Upper lobe of right lung (tissue), 1 donor: ENCODE data around the gene CAMTA1. TPM values are rescaled to one million over a fixed set of nuclear protein-coding genes. Genes with fewer than 3 reads are reported as not detected.
"Not testable (repeated sequence)": the region's sequence is repeated elsewhere in the genome, so short reads cannot be mapped to it uniquely, and the experiment has no call there.

ENCODE experiments used
- ATAC-seq: fragments of 200-7000 bp; cut with Tn5 transposase; one replicate; pipeline ENCODE4 v1.9.1; 2020; ENCODE audit warnings: mild to moderate bottlenecking, moderate library complexity
- DNase-seq: peaks from one replicate; pipeline ENCODE4 v3.0.0-alpha.2; 2020
- H3K27ac ChIP-seq: fragments of 200-600 bp; one replicate; pipeline ENCODE4 v1.8.0; 2022
- H3K27me3 ChIP-seq: fragments of 200-600 bp; one replicate; pipeline ENCODE4 v1.8.0; 2022; ENCODE audit warnings: mild to moderate bottlenecking
- H3K36me3 ChIP-seq: fragments of 200-600 bp; one replicate; pipeline ENCODE4 v1.8.0; 2022
- H3K4me1 ChIP-seq: fragments of 200-600 bp; one replicate; pipeline ENCODE4 v1.8.0; 2022
- H3K4me3 ChIP-seq: fragments of 200-600 bp; one replicate; pipeline ENCODE4 v1.8.0; 2022; ENCODE audit warnings: mild to moderate bottlenecking
- H3K9me3 ChIP-seq: fragments of 200-600 bp; one replicate; pipeline ENCODE4 v1.8.0; 2022
- CTCF ChIP-seq: fragments of 200-600 bp; IDR thresholded peaks from one replicate; pipeline ENCODE4 v1.8.0; 2022; ENCODE audit warnings: antibody characterized with exemption
- intact Hi-C: fragments of 100-400 bp; cut with DNase I; formaldehyde crosslinking; loops from one replicate; pipeline ENCODE4 v1.11.0; 2022
- total RNA-seq: library from RNA; stranded (reverse); fragmentation: NEBNext Ultra II Directional; extraction: Animal tissue kit (Norgen Biotek cat#: 25700); gene quantifications from one replicate; pipeline ENCODE4 v1.2.1, GENCODE V29; 2021
- donor health status: DM: no; HTN: yes; CAD: no; lungs with severe emphysema.

The CAMTA1 gene
- total RNA-seq, 1 donor from 2014 or later = 63.4 TPM

GRCh38 chr1:7159116-7159781 is 374.0 kb downstream of the CAMTA1 start:
- no peaks in the 10 kb centered on the region for H3K36me3 ChIP-seq
- no peaks in the 10 kb centered on the region for H3K4me1 ChIP-seq
- no peak overlapping the region for H3K4me3 ChIP-seq
- TF ChIP-seq CTCF = no peak
- H3K27me3 ChIP-seq = no peaks in the 10 kb centered on the region
- DNase-seq (no peak), ATAC-seq (no peak)
- H3K27ac ChIP-seq = no peak overlapping the region
- H3K9me3 ChIP-seq = no peaks in the 10 kb centered on the region
- intact Hi-C loops = no loop called here

- intact Hi-C loops, H3K36me3 ChIP-seq, ATAC-seq, H3K27ac ChIP-seq, H3K9me3 ChIP-seq, H3K4me3 ChIP-seq, DNase-seq, H3K4me1 ChIP-seq: not testable (repeated sequence)
- H3K27me3 ChIP-seq = peaks cover 12% of the 10 kb centered on the region
Measured at GRCh38 chr1:7168554-7168953, 383.3 kb downstream of the CAMTA1 start.

- H3K27me3 ChIP-seq = peaks cover 19% of the 10 kb centered on the region
- TF ChIP-seq CTCF = no peak
- DNase-seq = no peak
- intact Hi-C loops = no loop called here
- H3K4me1 ChIP-seq = no peaks in the 10 kb centered on the region
- no peak overlapping the region for H3K27ac ChIP-seq
- H3K4me3 ChIP-seq = no peak overlapping the region
- no peak for ATAC-seq
- H3K36me3 ChIP-seq = no peaks in the 10 kb centered on the region
- H3K9me3 ChIP-seq = no peaks in the 10 kb centered on the region
Measured at GRCh38 chr1:7171168-7171567, 385.9 kb downstream of the CAMTA1 start.

GRCh38 chr1:7171574-7171973 is 386.3 kb downstream of the CAMTA1 start:
- DNase-seq = no peak
- no peak for ATAC-seq
- Histone ChIP-seq H3K4me1 (no peaks in the 10 kb centered on the region), H3K27ac (no peak overlapping the region), H3K4me3 (no peak overlapping the region), H3K27me3 (peaks cover 19% of the 10 kb centered on the region), H3K9me3 (no peaks in the 10 kb centered on the region), H3K36me3 (no peaks in the 10 kb centered on the region)
- TF ChIP-seq CTCF = no peak
- intact Hi-C loops = no loop called here

- ATAC-seq = no peak
- intact Hi-C loops = no loop called here
- Histone ChIP-seq H3K36me3 (no peaks in the 10 kb centered on the region), H3K9me3 (no peaks in the 10 kb centered on the region), H3K4me3 (no peak overlapping the region), H3K27ac (no peak overlapping the region), H3K4me1 (no peaks in the 10 kb centered on the region), H3K27me3 (peaks cover 19% of the 10 kb centered on the region)
- DNase-seq = no peak
- TF ChIP-seq CTCF = no peak
Measured at GRCh38 chr1:7172804-7173203, 387.6 kb downstream of the CAMTA1 start.

GRCh38 chr1:7174561-7174960 is 389.3 kb downstream of the CAMTA1 start:
- H3K9me3 ChIP-seq = no peaks in the 10 kb centered on the region
- no peak for ATAC-seq
- H3K36me3 ChIP-seq = no peaks in the 10 kb centered on the region
- no peak for TF ChIP-seq CTCF
- no peak overlapping the region for H3K27ac ChIP-seq
- intact Hi-C loops = no loop called here
- H3K4me1 ChIP-seq = no peaks in the 10 kb centered on the region
- H3K27me3 ChIP-seq = peaks cover 19% of the 10 kb centered on the region
- no peak overlapping the region for H3K4me3 ChIP-seq
- no peak for DNase-seq
